ENCODE data around the gene ANKRD61.
"Not testable (repeated sequence)": the region's sequence is repeated elsewhere in the genome, so short reads cannot be mapped to it uniquely, and the experiment has no call there.

Gene ANKRD61

GRCh38 chr7:6031567-6031966 lies 391 bp downstream of the ANKRD61 start:
- no peak for DNase-seq (ENCODE audit: low read depth)

- DNase-seq (ENCODE audit: low read depth) = no peak
These were observed 991 bp downstream of the ANKRD61 start for GRCh38 chr7:6032167-6032566.

- DNase-seq (ENCODE audit: low read depth) = no peak
These were observed 1.5 kb downstream of the ANKRD61 start for GRCh38 chr7:6032641-6033040.

- DNase-seq (ENCODE audit: low read depth) = no peak
These were observed 4.0 kb downstream of the ANKRD61 start for GRCh38 chr7:6035165-6035564.

- no peak for DNase-seq (ENCODE audit: low read depth)
These were observed 4.5 kb downstream of the ANKRD61 start for GRCh38 chr7:6035686-6036085.

- DNase-seq (ENCODE audit: low read depth) = no peak
These were observed 18.6 kb downstream of the ANKRD61 start for GRCh38 chr7:6049780-6050179.

GRCh38 chr7:6051185-6051584 lies 20.0 kb downstream of the ANKRD61 start:
- DNase-seq (ENCODE audit: low read depth) = not testable (repeated sequence)

- no peak for DNase-seq (ENCODE audit: low read depth)
These were observed 25.4 kb downstream of the ANKRD61 start for GRCh38 chr7:6056616-6057015.

GRCh38 chr7:6057316-6058129 lies 26.3 kb downstream of the ANKRD61 start:
- DNase-seq (ENCODE audit: low read depth) = no peak

- not testable (repeated sequence) for DNase-seq (ENCODE audit: low read depth)
These were observed 28.8 kb downstream of the ANKRD61 start for GRCh38 chr7:6059941-6060340.

GRCh38 chr7:6071406-6071805 lies 40.2 kb downstream of the ANKRD61 start:
- no peak for DNase-seq (ENCODE audit: low read depth)

- no peak for DNase-seq (ENCODE audit: low read depth)
These were observed 43.6 kb downstream of the ANKRD61 start for GRCh38 chr7:6074612-6075380.

- no peak for DNase-seq (ENCODE audit: low read depth)
These were observed 47.4 kb downstream of the ANKRD61 start for GRCh38 chr7:6078548-6078947.

GRCh38 chr7:6083047-6083446 lies 51.9 kb downstream of the ANKRD61 start:
- not testable (repeated sequence) for DNase-seq (ENCODE audit: low read depth)
